Parathyroid adenoma (tissue), 2 donors: ENCODE data around the gene GRIK3.

Experiments
- H2AFZ ChIP-seq: fragments of 300-600 bp; sonication (generic); one replicate; pipeline ENCODE4 v1.7.0; 2017; ENCODE audit warnings: antibody characterized with exemption, mild to moderate bottlenecking
- H3K27ac ChIP-seq: fragments of 300-600 bp; sonication (generic); one replicate; pipeline ENCODE4 v1.7.0; 2017
- H3K27me3 ChIP-seq: fragments of 300-600 bp; sonication (generic); one replicate; pipeline ENCODE4 v1.7.0; 2017; ENCODE audit warnings: low read length; ENCODE audit not compliant: control insufficient read depth, insufficient read depth
- H3K36me3 ChIP-seq: fragments of 300-600 bp; sonication (generic); one replicate; pipeline ENCODE4 v1.7.0; 2017; ENCODE audit warnings: low read length; ENCODE audit not compliant: control insufficient read depth, insufficient read depth
- H3K4me1 ChIP-seq: fragments of 300-600 bp; sonication (generic); one replicate; pipeline ENCODE4 v1.7.0; 2017; ENCODE audit warnings: control low read depth
- H3K4me2 ChIP-seq: fragments of 300-600 bp; sonication (generic); one replicate; pipeline ENCODE4 v1.7.0; 2017; ENCODE audit warnings: low read length
- H3K4me3 ChIP-seq: fragments of 300-600 bp; sonication (generic); one replicate; pipeline ENCODE4 v1.7.0; 2017; ENCODE audit warnings: low read depth, low read length
- H3K79me2 ChIP-seq: fragments of 300-600 bp; sonication (generic); one replicate; pipeline ENCODE4 v1.7.0; 2017; ENCODE audit warnings: control low read depth
- H3K9ac ChIP-seq: fragments of 300-600 bp; sonication (generic); one replicate; pipeline ENCODE4 v1.7.0; 2017; ENCODE audit warnings: mild to moderate bottlenecking
- H3K9me3 ChIP-seq: fragments of 300-600 bp; sonication (generic); one replicate; pipeline ENCODE4 v1.7.0; 2017; ENCODE audit warnings: low read length; ENCODE audit not compliant: control insufficient read depth
- TF ChIP-seq, protein P1 (sequence below): fragments of 300-600 bp; sonication (generic); IDR thresholded peaks from one replicate; pipeline ENCODE4 v1.7.0; 2017; ENCODE audit warnings: antibody characterized with exemption, mild to moderate bottlenecking
- donor health status: primary hyperparathyroidism.

Gene GRIK3

DNA sequence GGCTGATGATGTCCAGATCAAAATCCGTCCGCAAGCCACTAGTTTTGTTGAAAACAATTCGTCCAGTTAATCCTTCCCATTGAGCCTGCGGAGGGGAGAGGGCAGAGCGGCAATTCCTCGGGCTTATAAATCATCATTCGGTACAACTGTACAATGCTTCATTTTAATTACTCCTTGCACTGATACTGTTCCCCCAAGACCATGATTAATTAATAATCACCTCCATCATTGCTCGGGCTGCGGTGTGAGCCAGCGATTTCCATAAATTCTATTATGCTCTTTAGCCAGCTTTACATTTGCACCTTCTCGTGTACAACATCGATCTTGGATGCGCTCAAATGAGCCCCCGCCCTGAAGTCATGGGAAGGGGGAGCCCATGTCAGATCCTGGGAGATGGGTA, 180.7 kb downstream of the GRIK3 start:
- Histone ChIP-seq H3K79me2 (no peaks in the 10 kb centered on the region), H3K9me3 (no peaks in the 10 kb centered on the region), H3K4me2 (no peak overlapping the region), H3K27ac (no peak overlapping the region), H3K4me1 (no peaks in the 10 kb centered on the region), H2AFZ (no peak overlapping the region), H3K36me3 (no peaks in the 10 kb centered on the region), H3K9ac (no peak overlapping the region), H3K4me3 (no peak overlapping the region), H3K27me3 (no peaks in the 10 kb centered on the region)
- TF ChIP-seq, protein P1, sequence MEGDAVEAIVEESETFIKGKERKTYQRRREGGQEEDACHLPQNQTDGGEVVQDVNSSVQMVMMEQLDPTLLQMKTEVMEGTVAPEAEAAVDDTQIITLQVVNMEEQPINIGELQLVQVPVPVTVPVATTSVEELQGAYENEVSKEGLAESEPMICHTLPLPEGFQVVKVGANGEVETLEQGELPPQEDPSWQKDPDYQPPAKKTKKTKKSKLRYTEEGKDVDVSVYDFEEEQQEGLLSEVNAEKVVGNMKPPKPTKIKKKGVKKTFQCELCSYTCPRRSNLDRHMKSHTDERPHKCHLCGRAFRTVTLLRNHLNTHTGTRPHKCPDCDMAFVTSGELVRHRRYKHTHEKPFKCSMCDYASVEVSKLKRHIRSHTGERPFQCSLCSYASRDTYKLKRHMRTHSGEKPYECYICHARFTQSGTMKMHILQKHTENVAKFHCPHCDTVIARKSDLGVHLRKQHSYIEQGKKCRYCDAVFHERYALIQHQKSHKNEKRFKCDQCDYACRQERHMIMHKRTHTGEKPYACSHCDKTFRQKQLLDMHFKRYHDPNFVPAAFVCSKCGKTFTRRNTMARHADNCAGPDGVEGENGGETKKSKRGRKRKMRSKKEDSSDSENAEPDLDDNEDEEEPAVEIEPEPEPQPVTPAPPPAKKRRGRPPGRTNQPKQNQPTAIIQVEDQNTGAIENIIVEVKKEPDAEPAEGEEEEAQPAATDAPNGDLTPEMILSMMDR = no peak

DNA sequence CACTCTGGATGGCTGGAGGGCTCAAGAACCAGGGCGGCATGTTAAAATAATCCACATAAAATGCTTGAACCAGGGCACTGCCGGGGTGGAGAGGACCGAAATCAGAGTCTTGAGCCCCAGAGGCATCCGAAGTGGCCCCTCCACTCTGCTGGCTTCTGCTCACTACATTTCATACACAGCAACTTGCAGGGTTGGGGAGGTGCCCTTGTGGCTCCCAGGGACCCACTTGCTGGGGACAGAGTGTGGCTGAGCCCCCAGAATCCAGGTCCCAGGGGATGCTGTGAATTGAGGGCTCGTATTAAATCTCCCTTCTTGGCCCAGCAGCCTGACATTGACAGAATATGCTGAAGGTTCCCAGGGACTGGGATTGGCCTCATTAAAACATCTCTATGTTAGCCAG, 181.7 kb downstream of the GRIK3 start:
- no peaks in the 10 kb centered on the region for H3K27me3 ChIP-seq
- no peaks in the 10 kb centered on the region for H3K79me2 ChIP-seq
- H2AFZ ChIP-seq = no peak overlapping the region
- no peak overlapping the region for H3K9ac ChIP-seq
- H3K36me3 ChIP-seq = no peaks in the 10 kb centered on the region
- H3K4me2 ChIP-seq = no peak overlapping the region
- H3K4me1 ChIP-seq = no peaks in the 10 kb centered on the region
- H3K9me3 ChIP-seq = no peaks in the 10 kb centered on the region
- no peak overlapping the region for H3K27ac ChIP-seq
- TF ChIP-seq, protein P1 = no peak
- no peak overlapping the region for H3K4me3 ChIP-seq

DNA sequence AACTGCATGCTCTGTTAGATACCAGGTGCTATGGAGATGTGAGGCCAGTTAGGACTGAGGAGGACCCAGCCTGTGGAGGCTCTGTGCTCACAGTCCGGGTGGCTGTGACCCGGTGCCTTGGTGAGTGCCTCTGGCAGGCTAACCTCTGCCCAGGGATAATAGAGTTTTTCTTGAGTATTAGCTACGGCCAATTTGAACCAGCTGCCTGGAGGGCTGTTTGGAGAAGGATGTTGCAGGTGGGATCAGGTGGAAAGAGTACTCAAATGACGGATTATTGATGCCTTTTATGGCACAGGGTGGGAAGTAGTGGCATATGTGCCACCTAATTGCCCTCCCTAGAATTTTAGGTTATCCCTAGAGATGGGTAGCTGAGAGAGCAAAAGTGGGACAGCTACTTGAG, 182.7 kb downstream of the GRIK3 start:
- H3K9ac ChIP-seq = no peak overlapping the region
- no peaks in the 10 kb centered on the region for H3K27me3 ChIP-seq
- H3K4me1 ChIP-seq = no peaks in the 10 kb centered on the region
- no peak overlapping the region for H3K4me2 ChIP-seq
- H3K36me3 ChIP-seq = no peaks in the 10 kb centered on the region
- H3K79me2 ChIP-seq = no peaks in the 10 kb centered on the region
- no peaks in the 10 kb centered on the region for H3K9me3 ChIP-seq
- no peak overlapping the region for H3K4me3 ChIP-seq
- no peak overlapping the region for H3K27ac ChIP-seq
- no peak overlapping the region for H2AFZ ChIP-seq
- TF ChIP-seq, protein P1 = no peak

DNA sequence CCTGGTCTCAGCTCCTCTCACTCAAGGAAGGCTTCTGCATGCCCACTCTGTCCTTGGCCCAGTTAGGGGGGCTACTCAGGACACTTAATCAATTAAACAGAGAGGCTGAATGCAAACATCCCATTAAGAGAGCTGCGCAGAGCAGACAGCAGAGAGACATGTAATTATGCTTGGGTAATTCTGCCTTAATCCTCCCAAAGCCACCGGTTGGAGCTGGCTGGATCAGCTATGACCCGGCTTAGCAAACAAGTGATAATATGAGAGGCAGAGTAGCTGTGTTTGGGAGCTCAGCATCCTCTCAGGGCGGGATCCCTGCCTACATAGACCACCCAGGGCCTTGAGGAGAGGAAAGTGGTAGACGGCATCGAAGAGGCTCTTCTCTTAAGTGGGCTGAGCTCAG, 183.2 kb downstream of the GRIK3 start:
- TF ChIP-seq, protein P1 = no peak
- Histone ChIP-seq H3K4me1 (no peaks in the 10 kb centered on the region), H2AFZ (no peak overlapping the region), H3K4me2 (no peak overlapping the region), H3K27ac (no peak overlapping the region), H3K9me3 (no peaks in the 10 kb centered on the region), H3K79me2 (no peaks in the 10 kb centered on the region), H3K9ac (no peak overlapping the region), H3K4me3 (no peak overlapping the region), H3K36me3 (no peaks in the 10 kb centered on the region), H3K27me3 (no peaks in the 10 kb centered on the region)

DNA sequence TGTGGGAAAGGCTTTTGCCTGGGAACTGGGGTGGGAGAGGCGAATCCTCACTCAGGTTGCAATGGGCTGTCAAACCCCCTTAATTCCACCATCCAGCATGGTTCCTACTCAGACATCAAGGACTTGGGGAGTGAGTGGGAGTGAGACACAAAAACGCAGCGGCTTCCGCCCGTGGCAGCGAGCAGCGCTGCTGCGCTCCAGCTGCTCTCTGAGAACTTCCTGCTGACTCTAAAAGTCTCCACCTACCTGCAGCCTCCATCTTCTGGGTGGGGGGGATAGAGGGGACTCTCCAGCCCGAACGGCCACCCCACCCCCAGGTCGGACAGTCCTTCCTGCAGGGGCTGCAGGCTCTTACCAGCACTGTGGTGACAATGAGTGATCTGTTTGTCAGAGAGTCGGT, 184.4 kb downstream of the GRIK3 start:
- Histone ChIP-seq H3K4me1 (no peaks in the 10 kb centered on the region), H3K79me2 (no peaks in the 10 kb centered on the region), H2AFZ (no peak overlapping the region), H3K9me3 (no peaks in the 10 kb centered on the region), H3K36me3 (no peaks in the 10 kb centered on the region), H3K9ac (no peak overlapping the region), H3K4me2 (no peak overlapping the region), H3K27me3 (no peaks in the 10 kb centered on the region), H3K27ac (no peak overlapping the region), H3K4me3 (no peak overlapping the region)
- TF ChIP-seq, protein P1 = no peak
